ENCODE results near the gene GLIPR1L2. TPM values are rescaled to one million over a fixed set of nuclear protein-coding genes. Genes with fewer than 3 reads are reported as not detected.

Gene GLIPR1L2
- total RNA-seq, 2 donors from 2014 or later, result 0.16 to 0.22 TPM

DNA sequence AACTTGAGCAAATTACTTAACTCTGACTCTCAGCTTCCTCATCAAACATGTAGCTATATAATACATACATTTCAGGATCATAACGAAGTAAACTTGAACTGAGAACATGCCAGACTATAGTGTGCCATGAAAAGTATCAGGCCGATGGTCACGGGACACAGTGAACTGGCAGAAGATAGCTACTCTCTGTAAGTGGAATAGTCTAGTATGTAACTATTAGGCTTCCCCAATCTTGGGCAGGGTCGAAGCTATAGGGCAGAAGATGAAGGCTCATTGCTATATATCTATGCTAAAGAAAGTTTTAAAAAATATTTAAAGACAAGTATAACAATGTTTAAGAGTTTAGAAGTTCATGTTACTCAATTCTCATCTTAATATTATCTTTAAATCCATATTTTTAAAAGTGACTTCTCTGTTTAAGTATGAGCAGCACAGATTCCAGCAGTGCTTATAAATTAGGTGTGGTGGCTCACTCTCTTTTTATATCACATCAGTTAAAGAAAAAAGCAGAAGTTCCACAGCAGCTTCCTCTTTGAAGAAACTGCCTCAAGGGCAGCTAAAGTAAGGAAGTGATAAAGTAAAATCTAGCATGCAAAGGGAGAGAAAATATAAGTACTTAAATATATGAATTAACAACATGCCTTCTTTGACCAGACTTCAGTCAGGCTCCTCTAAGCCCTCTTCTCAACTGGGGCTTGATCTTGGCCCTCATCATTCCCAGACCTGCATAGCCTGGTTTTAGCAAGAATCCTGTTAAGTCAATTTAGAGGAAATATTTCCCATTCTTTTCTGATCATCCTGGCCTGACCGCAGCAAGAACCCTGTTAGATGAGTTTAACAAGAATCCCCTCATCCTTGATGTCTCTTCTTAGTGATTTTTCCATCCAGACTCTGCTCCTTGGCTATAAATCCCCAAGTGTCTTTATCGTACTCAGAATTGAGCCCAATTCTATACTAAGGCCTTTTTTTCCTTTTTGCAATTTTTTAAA lies 81.3 kb downstream of the GLIPR1L2 start:
- Histone ChIP-seq H3K27me3 (no peaks in the 10 kb centered on the region), H3K9ac (ENCODE audit: low read depth in 2 of 2, low read length in 2 of 2) (no peak overlapping the region), H3K36me3 (no peaks in the 10 kb centered on the region), H3K4me1 (no peaks in the 10 kb centered on the region), H3K27ac (no peak overlapping the region), H3K4me3 (no peak overlapping the region), H3K9me3 (no peaks in the 10 kb centered on the region)
- intact Hi-C loops (cut with DNase I), result no loop called here
- no peak for DNase-seq
- TF ChIP-seq, protein P1, sequence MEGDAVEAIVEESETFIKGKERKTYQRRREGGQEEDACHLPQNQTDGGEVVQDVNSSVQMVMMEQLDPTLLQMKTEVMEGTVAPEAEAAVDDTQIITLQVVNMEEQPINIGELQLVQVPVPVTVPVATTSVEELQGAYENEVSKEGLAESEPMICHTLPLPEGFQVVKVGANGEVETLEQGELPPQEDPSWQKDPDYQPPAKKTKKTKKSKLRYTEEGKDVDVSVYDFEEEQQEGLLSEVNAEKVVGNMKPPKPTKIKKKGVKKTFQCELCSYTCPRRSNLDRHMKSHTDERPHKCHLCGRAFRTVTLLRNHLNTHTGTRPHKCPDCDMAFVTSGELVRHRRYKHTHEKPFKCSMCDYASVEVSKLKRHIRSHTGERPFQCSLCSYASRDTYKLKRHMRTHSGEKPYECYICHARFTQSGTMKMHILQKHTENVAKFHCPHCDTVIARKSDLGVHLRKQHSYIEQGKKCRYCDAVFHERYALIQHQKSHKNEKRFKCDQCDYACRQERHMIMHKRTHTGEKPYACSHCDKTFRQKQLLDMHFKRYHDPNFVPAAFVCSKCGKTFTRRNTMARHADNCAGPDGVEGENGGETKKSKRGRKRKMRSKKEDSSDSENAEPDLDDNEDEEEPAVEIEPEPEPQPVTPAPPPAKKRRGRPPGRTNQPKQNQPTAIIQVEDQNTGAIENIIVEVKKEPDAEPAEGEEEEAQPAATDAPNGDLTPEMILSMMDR (IDR thresholded peaks at IDR 0.05), result no peak

DNA sequence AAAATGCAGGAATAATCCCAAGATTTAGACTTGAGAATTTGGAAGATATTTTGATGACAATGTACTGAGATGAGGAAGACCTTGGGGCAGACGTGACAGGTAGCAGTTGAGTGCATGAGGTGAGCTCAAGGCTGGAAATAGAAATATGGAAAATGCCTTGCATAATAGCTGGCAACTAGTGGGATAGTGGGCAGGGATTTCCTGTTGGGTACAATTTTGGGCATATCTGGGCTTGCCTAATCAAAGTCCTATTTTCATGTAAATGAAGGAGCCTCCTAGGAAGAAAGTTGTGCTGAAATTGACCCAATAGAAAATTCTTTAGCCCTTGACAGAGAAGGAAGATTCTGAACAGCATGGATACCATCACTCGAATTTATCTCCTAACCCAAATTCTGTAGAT lies 83.2 kb downstream of the GLIPR1L2 start:
- DNase-seq, result no peak
- TF ChIP-seq, protein P1 (IDR thresholded peaks at IDR 0.05), result no peak

DNA sequence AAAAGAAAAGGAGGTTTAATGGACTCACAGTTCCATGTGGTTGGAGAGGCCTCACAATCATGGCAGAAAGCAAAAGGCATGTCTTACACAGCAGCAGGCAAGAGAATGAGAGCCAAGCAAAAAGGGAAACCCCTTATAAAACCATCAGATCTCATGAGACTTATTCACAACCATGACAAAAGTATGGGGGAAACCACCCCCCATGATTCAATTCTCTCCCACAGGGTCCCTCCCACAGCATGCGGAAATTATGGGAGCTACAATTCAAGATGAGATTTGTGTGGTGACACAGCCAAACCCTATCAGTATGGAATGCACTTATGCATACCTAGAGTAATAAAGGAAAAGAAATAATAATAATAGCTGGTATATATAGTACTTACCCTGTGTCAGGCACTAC lies 85.2 kb downstream of the GLIPR1L2 start:
- Histone ChIP-seq H3K36me3 (no peaks in the 10 kb centered on the region), H3K9ac (ENCODE audit: low read depth in 2 of 2, low read length in 2 of 2) (no peak overlapping the region), H3K4me3 (no peak overlapping the region), H3K4me1 (no peaks in the 10 kb centered on the region), H3K27me3 (no peaks in the 10 kb centered on the region), H3K9me3 (no peaks in the 10 kb centered on the region), H3K27ac (no peak overlapping the region)
- no peak for DNase-seq
- TF ChIP-seq, protein P1 (IDR thresholded peaks at IDR 0.05), result no peak
- intact Hi-C loops (cut with DNase I), result no loop called here

More for the DNA sequence above, 83.2 kb downstream of the GLIPR1L2 start:
- Histone ChIP-seq H3K9me3 (no peaks in the 10 kb centered on the region), H3K4me1 (no peaks in the 10 kb centered on the region), H3K9ac (ENCODE audit: low read depth in 2 of 2, low read length in 2 of 2) (no peak overlapping the region), H3K36me3 (no peaks in the 10 kb centered on the region), H3K4me3 (no peak overlapping the region), H3K27me3 (no peaks in the 10 kb centered on the region), H3K27ac (no peak overlapping the region)
- intact Hi-C loops (cut with DNase I), result no loop called here

DNA sequence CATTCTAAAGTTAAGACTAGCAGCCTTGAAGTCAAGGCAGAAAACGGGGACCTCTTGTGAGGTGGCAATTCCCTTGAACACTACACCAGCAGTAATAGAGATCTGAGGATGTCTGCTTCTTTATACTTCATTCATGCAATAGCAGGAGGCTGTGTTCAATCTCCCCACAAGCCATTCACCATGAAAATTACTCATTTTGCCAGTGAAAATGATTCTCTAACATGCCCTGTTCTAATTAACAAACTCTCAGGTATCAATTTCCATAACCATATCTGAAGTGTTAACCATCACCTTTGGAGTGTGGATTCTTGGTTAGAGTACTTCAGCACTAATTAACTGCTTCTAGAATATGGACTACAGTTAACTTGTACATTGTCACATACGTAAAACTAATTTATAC lies 86.2 kb downstream of the GLIPR1L2 start:
- no peaks in the 10 kb centered on the region for H3K9me3 ChIP-seq
- no peaks in the 10 kb centered on the region for H3K4me1 ChIP-seq
- no peak overlapping the region for H3K9ac ChIP-seq (ENCODE audit: low read depth in 2 of 2, low read length in 2 of 2)
- DNase-seq, result no peak
- no peaks in the 10 kb centered on the region for H3K36me3 ChIP-seq
- H3K27me3 ChIP-seq, result no peaks in the 10 kb centered on the region
- H3K27ac ChIP-seq, result no peak overlapping the region
- TF ChIP-seq, protein P1 (IDR thresholded peaks at IDR 0.05), result no peak
- H3K4me3 ChIP-seq, result no peak overlapping the region
- intact Hi-C loops (cut with DNase I), result no loop called here

DNA sequence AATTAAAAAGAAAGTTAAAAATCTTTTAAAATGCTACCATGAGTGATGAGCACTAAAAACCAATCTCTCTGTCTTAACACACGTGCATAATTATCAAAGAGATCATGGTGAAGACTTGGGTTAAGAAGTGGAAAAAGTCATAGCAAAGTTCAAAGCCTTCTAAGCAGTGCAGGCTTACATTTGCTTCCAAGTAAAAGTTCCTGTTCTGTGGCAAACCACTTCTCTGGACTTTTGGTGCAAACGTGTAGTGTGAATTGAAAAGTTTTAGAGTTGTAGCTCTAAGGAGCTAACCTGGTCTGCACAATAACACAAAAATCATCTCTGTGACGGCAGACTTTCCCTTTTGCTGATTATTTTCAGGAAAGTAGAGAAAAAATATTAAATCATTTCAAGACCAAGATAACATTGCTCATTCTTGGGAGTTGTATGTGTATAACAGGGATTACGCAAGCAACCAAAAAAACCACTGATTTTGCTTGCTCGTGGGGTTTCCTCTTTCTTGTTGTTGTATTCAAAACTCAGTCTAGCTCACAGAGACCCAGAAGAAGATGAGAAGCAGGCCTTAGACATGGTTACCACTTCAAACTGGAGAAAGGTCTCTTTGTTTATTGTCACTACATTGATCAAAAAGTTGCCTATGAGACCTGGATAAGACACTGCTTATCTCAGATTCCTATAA lies 87.4 kb downstream of the GLIPR1L2 start:
- no peaks in the 10 kb centered on the region for H3K36me3 ChIP-seq
- H3K27me3 ChIP-seq, result no peaks in the 10 kb centered on the region
- no peak overlapping the region for H3K9ac ChIP-seq (ENCODE audit: low read depth in 2 of 2, low read length in 2 of 2)
- TF ChIP-seq, protein P1 (IDR thresholded peaks at IDR 0.05), result no peak
- intact Hi-C loops (cut with DNase I), result no loop called here
- no peak overlapping the region for H3K4me3 ChIP-seq
- H3K9me3 ChIP-seq, result no peaks in the 10 kb centered on the region
- H3K4me1 ChIP-seq, result no peaks in the 10 kb centered on the region
- no peak for DNase-seq
- peak overlapping the region; percentile 28 for H3K27ac ChIP-seq

All from colonic mucosa (tissue), 4 donors.